ENCODE measurements around the gene BMP6.

Gene BMP6

GRCh38 chr6:7747901-7748504 lies 22.1 kb downstream of the BMP6 start:
- no peak for DNase-seq (ENCODE audit: extremely low read depth, insufficient read length)
- H3K36me3 ChIP-seq (ENCODE audit: control insufficient read depth, insufficient read depth, low read length), result no peaks in the 10 kb centered on the region
- TF ChIP-seq CTCF (IDR thresholded peaks at IDR 0.05; ENCODE audit: insufficient read depth, low read length, poor library complexity, severe bottlenecking), result no peak
- H3K27me3 ChIP-seq (replicated peaks; ENCODE audit: control insufficient read depth, insufficient read depth, low read length), result no peaks in the 10 kb centered on the region
- H3K4me3 ChIP-seq (replicated peaks; ENCODE audit: low read depth, low read length), result no peak overlapping the region

GRCh38 chr6:7749478-7749877 lies 23.6 kb downstream of the BMP6 start:
- TF ChIP-seq CTCF (IDR thresholded peaks at IDR 0.05; ENCODE audit: insufficient read depth, low read length, poor library complexity, severe bottlenecking), result no peak
- DNase-seq (ENCODE audit: extremely low read depth, insufficient read length), result no peak

DNA sequence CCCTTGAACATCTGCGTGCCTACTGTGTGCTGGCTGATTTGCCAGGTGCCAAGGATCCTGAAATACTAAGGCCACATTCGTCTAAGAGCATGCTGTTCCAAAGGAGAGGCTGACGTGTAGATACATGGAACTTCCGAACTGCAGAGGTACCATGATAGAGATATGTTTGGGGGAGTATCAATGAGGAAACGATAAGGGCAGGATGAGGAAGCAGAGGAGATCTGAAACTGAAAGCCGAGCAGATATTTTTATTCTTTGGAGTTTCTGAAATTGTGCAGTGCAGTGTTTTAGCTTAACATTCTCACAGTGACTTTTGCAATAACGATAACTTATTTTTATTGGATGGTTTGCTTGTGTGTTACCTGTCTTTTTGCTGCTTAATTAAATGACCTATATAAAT lies 24.3 kb downstream of the BMP6 start:
- DNase-seq (ENCODE audit: extremely low read depth, insufficient read length), result no peak
- no peaks in the 10 kb centered on the region for H3K36me3 ChIP-seq (ENCODE audit: control insufficient read depth, insufficient read depth, low read length)
- no peaks in the 10 kb centered on the region for H3K27me3 ChIP-seq (replicated peaks; ENCODE audit: control insufficient read depth, insufficient read depth, low read length)
- no peak overlapping the region for H3K4me3 ChIP-seq (replicated peaks; ENCODE audit: low read depth, low read length)
- no peak for TF ChIP-seq CTCF (IDR thresholded peaks at IDR 0.05; ENCODE audit: insufficient read depth, low read length, poor library complexity, severe bottlenecking)

More at GRCh38 chr6:7749478-7749877, 23.6 kb downstream of the BMP6 start:
- Histone ChIP-seq H3K36me3 (ENCODE audit: control insufficient read depth, insufficient read depth, low read length) (no peaks in the 10 kb centered on the region), H3K4me3 (replicated peaks; ENCODE audit: low read depth, low read length) (no peak overlapping the region), H3K27me3 (replicated peaks; ENCODE audit: control insufficient read depth, insufficient read depth, low read length) (no peaks in the 10 kb centered on the region)

DNA sequence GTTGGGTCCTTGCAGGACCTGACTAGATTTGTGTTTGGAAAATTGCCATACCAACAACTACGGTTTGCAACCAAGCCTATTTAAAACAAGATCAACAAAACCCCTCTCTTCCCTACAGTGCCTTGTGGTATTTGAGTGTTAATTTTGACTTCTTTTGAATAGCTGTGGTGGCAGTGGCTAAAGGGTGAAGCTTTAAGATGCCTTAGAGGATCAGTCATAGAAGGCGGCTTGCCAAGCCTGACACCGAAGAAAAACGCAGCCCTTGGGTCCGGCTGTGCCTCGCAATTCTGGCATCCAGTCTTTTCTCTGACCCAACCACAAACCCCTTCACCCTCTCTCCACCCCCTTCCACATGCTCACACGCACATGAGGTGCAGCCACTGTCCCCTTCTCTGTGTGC lies 32.6 kb downstream of the BMP6 start:
- H3K27me3 ChIP-seq (replicated peaks; ENCODE audit: control insufficient read depth, insufficient read depth, low read length), result no peaks in the 10 kb centered on the region
- H3K4me3 ChIP-seq (replicated peaks; ENCODE audit: low read depth, low read length), result no peak overlapping the region
- DNase-seq (ENCODE audit: extremely low read depth, insufficient read length), result no peak
- no peaks in the 10 kb centered on the region for H3K36me3 ChIP-seq (ENCODE audit: control insufficient read depth, insufficient read depth, low read length)
- no peak for TF ChIP-seq CTCF (IDR thresholded peaks at IDR 0.05; ENCODE audit: insufficient read depth, low read length, poor library complexity, severe bottlenecking)

DNA sequence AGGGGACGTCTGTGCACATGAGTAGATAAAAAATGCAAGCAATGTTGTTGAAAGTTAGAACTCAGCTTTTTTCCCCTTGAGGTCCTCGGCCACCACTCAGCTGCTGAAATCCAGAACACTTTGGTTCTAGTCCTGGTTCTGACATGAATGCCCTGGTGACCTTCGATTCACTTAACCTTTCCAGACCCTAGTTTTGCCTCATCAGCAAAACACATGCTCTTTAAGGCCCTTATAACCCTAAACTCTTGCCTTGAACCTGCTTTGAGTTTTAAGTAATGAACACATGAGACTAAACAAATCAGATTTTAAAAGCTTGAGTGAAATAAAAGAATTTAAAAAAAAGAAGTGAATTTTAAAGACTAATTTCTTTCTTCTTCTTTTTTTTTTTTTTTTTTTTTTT lies 33.4 kb downstream of the BMP6 start:
- TF ChIP-seq CTCF (IDR thresholded peaks at IDR 0.05; ENCODE audit: insufficient read depth, low read length, poor library complexity, severe bottlenecking), result no peak
- Histone ChIP-seq H3K36me3 (ENCODE audit: control insufficient read depth, insufficient read depth, low read length) (no peaks in the 10 kb centered on the region), H3K27me3 (replicated peaks; ENCODE audit: control insufficient read depth, insufficient read depth, low read length) (no peaks in the 10 kb centered on the region), H3K4me3 (replicated peaks; ENCODE audit: low read depth, low read length) (no peak overlapping the region)
- no peak for DNase-seq (ENCODE audit: extremely low read depth, insufficient read length)

DNA sequence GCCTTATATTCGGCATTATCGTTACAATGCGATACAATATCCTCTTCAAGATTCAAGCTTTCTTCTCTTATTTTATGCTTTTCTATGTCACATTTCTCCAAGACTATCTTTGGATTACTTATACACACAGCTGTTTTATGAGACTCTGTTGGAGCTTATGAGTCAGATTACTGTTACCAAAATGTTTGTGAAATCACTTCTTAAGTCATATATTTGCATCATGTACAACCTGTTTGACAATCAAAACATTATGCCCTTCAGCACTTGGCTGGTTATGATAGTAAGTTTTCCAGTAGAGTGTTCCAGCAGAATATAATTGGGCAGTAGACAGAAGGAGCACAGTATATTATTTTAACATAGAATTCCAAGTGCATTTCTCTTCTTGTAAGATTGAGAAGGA lies 35.2 kb downstream of the BMP6 start:
- DNase-seq (ENCODE audit: extremely low read depth, insufficient read length), result no peak
- Histone ChIP-seq H3K36me3 (ENCODE audit: control insufficient read depth, insufficient read depth, low read length) (no peaks in the 10 kb centered on the region), H3K27me3 (replicated peaks; ENCODE audit: control insufficient read depth, insufficient read depth, low read length) (no peaks in the 10 kb centered on the region), H3K4me3 (replicated peaks; ENCODE audit: low read depth, low read length) (no peak overlapping the region)
- TF ChIP-seq CTCF (IDR thresholded peaks at IDR 0.05; ENCODE audit: insufficient read depth, low read length, poor library complexity, severe bottlenecking), result no peak

Measured in GM06990 (cell line).